Measurements from ENCODE around the gene CHST15.
"Not testable (repeated sequence)": the region's sequence is repeated elsewhere in the genome, so short reads cannot be mapped to it uniquely, and the experiment has no call there.

The CHST15 gene

DNA sequence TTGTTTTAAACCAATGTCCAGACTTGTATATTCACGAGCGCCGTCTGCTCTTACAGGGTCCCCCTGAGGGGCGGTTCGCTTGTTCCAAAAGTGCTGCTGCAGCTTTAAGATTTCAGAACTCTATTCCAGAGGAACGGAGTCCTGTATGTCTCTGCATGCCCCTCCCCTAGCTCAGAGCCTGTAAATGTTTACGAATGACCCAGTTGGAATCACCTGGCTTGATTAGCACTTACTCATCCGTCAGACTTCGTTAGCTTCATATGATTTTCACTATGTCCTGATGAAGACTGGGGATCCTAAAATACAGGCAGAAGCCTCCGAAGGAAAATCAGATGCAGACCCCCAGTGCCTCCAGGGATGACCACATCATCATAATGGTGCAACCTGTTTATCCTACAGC lies 4.5 kb upstream of the CHST15 start:
- FAIRE-seq, result no peak

DNA sequence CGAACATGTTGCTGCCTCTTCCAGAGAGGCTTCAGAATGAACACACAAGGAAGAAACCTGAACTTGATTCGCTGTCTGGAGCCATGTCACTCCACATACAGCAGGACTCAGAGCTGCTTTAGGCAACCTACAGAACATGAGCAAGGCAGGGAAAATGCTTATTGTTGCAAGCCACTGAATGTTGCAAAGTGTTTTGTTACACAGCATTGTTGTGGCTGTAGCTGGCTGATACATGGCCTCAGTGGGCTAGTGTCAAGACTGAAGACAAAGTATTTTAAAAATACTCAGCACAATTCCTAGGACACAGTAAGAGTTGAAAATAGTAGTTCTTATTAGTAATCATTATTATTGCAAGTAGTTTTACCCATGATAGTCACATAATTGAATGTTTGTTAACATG lies 3.1 kb upstream of the CHST15 start:
- no peak for FAIRE-seq

DNA sequence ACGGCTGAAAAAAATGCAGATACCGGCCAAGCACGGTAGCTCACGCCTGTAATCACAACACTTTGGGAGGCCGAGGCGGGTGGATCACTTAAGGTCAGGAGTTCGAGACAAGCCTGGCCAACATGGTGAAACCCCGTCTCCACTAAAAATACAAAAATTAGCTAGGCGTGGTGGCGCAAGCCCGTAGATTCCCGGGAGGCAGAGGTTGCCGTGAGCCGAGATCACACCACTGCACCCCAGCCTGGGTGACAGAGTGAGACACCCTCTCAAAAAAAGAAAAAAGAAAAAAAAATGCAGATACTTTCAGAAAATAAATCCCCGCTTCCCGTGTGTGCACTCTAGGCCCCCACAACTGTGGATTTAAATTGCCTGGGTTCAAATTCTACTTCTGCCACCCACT lies 2.4 kb upstream of the CHST15 start:
- FAIRE-seq, result not testable (repeated sequence)

DNA sequence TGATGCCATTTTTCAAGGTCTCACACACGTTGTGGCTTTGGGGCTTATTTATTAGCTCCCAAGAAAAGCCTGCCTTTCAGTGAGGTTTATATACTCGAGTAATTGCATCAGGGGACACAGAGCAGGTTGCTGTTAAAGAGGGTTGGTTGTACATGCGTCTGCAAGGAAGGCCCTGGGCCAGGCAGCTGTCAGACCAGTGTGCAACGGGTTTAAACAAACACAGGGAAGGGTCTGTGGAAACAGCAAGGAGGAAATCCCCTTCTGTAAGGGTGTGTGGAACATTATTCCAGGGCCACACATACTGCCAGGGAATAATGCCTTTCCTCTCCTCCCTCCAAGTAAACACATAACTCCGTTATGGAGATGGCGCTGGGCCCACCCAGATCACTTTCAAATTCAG lies 1.7 kb upstream of the CHST15 start:
- no peak for FAIRE-seq

DNA sequence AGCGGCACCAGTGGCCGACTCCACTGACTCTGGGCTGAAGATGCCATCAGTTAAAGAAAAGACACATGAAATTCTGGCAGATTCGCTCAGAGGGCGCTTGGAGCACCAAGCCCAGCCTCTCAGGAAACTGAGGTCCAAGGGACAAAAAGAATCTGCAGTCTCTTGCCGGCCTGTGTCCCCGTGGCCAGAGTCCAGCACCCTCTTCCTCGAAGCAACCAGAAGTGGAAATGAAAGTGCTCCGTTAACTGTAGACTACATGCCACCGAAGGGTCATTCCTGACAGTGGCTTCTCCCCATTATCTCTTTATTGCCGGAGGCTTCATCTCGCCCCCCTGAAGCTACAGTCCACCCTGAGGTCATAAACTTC lies 1.0 kb upstream of the CHST15 start:
- no peak for FAIRE-seq

DNA sequence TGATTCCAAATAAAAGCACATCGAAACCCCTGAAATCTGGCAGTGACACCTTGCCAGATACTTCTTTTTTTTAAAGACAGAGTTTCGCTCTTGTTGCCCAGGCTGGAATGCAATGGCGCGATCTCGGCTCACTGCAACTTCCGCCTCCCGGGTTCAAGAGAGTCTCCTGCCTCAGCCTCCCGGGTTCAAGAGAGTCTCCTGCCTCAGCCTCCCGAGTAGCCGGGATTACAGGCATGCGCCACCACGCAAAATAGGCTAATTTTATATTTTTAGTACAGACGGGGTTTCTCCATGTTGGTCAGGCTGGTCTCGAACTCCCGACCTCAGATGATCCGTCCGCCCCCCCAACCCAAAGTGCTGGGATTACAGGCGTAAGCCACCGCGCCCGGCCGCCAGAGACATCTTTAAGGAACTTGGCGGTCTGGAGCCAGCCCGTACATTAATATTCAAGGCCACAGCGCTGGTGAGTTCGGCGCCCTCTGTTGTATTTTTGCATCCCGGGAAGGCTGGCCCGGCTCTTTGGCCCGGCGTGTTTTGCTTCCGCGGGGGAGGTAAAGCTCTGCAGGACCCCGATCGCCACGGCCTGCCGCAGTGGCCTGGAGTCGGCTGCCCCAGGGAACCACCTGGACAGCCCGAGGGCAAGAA lies 498 bp upstream of the CHST15 start:
- not testable (repeated sequence) for FAIRE-seq

DNA sequence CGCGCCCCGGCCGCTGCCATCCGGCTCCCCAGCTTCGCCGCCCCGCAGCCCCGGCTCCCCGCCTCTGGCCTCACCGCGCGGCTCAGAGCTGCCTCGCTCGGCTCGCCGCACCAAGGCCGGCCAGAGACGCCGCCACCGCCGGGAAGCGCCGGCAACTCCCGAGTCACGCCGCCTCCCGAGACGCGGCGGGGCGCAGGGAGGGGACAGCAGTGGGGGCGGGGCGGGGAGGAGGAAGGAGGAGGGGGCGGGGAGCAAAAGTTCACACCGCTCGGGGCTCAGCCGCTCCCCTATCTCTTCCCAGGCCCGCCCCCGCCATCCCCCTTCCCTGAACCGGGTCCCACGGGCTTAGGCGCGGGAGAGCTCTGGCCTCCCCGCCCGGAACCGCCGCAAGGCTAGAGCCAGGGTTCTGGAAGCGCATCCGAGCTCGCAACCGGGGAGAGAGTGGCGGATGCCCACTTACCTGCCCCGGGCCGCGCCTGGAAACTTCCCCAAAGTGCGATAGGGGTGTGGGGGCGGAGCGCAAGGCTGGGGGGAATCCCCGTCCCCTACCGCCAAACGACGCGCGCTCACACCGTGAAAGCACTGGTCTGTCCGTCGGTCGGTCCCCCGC lies 1.0 kb downstream of the CHST15 start:
- FAIRE-seq, result no peak

DNA sequence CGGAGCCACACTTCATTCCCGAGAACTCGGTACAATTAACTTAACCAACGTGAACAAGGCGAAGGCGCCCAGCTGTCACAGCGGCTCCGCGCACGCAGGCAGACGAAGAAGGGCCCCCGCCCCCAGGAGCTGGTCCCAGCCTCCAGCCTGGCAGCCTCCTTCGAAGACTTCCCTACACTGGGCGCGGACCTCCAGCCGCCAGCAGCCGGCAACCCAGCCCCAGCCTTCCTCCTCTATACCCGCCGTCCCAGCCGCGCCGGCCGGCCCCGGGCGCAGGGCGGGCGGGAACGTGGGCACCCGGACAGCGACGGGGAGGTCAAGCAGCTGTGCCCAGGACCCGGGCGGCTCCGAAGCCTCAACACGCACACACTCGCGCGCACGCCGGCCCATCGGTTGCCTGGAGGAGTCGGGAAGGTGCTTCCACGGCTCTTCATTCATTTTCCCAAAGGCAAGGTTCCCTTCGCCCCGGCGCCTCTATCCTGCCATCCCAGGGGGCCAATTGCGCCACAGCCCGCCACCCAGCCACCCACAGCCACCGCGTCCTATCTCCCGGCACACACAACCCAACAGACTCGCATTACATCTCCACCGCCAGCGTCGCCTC lies 1.6 kb downstream of the CHST15 start:
- FAIRE-seq, result no peak

DNA sequence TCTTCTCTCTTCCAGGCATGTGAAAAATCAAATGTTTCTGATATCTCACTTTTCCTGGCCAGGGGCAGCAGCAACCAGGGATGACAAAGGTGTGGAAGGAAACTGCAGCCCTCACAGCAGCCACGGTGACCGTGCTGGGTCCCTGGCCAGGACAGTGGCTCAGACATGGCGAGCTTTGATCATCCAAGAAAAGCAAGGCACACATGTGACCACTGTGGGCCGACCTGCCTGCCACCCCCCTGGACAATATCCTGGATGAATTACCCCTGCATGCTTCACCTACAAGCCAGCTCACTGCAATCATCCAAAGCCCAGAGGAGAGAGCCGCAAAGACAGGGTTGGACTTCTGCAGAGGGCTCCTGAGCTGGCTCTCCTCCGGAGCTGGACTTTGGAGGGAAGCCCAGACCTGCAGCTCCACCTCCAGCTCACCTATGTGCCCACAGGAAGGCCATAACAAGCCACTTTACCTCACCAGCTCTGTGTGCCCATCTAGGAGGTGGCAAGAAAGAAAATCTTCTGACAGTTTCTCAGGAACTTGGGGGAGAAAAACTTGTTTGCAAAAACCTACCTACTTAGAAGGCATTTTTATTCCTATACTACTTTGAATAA lies 2.7 kb downstream of the CHST15 start:
- FAIRE-seq, result no peak

DNA sequence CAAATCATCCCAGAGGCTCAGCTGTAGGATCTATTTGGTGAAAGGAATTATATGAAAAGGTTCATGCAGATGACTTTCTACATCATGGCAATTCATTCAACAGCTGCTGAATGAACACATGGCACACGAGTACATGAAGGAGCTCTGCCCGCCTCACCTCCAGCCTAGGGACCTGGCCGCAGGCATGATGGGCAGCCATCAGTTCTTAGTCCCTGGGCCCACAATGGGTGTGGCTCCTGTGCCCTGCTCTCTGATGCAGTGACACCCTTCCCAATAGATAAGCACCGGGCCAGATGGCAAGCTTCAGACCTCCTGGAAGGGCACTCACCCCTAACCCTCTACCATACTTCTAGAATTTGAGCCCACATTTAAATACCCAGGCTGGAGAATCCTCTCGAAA lies 3.5 kb downstream of the CHST15 start:
- no peak for FAIRE-seq

DNA sequence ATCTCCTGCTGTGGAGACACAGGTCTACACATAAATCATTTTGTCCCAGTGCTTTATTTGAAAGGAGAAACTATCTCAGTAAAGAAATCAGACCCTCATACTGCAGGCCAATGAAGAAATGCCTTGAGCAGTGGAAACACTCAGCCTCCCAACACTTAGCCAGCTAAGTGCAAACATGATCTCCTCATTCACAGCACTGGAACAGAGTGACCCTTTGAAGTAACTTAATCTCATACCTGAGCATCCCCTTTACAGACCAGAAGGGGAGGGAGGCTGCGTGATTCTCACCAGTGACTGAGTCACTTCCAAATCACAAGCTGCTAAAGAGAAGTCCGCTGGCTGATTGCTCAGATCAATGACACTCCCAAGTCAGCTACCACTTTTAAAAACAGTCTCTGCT lies 4.5 kb downstream of the CHST15 start:
- no peak for FAIRE-seq

DNA sequence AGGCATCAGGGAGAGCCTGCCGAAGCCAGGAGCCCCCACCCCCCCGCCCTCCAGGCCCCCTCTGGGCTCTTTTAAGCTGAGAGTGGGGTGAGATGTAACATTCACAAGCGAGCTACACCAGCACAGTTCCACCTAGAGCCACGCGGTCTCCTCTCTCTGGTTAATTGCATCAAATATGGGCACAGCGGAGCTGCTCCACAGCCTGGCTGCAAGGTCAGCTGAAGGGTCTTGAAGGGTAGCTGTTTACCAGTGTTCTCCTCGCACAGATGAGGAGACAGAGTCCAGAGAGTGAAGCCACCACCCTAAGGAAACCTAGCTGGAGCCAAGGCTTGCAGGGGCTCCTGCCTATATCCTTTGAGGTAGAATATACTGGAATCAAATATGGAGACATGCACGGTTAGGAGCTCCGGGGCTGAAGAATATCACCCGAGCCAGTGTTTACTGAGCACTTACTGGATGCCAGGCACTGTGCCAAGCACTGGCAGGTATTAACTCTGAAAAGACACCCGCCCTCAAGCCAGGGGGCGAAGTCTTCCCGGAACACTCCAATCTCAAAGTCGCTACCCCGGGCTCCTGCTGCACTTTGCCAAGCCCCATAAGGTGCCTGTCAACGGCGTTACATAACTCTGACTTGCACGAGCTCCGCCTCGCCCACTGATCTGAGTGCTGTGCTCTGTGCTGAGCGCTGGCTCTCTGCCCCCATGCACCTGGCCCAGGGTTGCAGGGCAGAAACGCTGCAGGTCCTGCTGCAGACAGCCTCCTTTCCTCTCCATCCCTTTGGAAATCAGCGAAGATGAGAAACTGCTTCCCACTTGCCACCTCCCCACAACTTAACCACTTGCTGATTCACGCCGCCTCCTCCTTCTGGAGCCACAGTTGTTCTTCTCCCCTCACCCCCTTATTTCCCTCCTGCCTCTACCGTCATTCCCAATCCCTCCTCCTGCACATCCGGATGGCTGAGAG lies 5.4 kb downstream of the CHST15 start:
- no peak for FAIRE-seq

DNA sequence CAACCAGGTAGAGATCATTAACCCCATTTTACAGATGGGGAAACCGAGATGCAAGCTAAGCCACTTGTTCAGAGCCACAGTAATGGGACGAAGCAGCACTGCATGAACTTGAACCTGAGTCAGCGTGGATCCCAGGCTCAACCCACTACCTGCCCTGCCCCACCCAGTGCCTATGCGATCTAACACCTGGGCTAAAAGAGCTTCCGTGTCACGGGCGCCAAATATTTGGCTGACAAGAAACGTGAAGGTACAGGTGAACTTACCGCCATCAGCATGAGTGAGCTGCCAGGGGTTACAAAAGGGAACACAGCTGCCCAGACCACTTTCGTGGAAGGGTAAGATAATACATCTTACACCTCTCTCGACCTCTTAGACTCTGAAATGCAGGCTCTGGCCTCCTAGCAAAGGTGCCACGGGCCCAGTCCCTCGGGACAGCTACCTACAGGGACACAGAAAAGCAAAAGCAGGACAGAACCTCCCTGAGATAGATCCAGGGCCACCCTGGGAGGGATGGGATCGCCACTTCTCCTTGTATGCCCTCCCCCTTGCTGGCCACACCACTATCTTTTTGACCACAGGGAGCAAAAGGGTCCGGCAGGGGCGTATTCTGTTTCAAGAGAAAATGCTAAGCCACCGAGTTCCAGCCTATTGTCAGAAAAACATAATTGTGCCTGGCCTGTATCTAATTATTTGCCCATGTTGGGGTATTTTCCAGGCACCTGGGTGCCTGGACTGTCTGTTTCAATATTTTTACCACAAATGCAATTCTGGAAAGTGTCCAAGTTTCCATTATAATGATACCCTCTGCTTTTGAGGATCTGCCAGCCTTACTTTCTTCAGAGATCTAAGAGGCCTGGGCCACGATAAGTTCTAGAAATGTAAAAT lies 6.4 kb downstream of the CHST15 start:
- no peak for FAIRE-seq

DNA sequence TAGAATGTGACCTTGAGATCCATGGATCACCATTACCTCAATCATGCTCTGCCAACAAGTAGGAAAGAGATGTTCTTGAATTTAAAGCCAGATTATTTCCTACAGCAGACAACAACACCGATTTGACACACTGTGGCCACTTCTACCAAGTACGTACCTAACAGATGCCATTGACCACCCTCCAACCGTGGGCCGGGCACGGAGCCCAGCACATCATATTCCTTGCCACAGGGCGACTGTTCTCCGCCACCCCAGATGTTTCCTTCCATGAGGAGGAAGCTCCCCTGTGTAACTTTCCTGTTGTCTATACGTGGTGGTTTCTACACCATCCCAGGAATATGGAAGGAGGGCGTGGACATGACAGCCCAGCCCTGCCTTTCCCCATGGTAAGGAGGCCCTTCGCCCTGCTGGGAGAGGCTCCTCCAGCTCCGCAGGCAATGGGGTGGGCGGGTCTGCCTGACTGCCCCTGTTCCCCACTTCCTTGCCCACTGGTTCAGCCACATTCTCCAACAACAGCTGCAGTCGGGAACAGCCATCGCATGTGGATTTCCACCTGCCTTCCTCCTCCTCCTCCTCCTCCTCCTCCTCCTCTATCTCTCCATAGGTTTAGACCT lies 7.2 kb downstream of the CHST15 start:
- no peak for FAIRE-seq

DNA sequence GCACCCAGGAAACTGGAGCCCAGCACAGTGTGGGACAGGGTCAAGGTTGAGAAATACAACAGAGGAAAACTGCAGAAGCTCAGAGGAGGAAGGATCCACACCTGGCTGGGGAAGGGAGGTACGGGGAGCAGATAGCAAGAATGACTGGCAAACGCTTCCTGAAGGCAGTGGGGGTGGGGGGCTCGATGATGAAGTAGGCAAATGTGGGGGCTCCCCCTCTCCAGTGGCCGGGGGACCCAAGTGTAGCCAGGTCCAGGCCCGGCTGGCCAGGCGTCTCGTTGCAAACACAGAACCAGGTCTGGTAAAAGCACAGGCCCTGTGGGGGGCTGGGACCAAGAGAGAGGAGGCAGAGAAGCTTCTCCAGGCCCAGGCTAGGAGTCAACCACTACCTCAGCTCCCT lies 7.7 kb downstream of the CHST15 start:
- FAIRE-seq, result no peak

DNA sequence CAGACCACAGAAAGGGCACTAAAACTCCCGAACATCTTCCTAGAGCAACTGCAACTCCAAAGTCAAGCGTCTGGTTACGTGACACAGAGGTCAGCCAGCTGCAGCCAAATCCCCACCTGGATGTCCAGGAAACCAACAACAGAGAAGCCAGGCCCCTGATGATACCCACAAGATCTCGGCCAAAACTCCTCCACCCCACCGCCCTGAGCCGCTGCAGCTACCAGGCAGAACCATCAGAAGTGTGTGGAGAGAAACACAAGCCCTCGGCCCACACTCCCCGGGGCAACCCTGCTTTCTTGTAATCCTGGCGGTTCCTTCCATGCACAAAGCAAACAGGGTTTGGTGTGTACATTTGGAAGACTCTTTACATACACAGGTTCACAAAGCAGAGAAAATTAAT lies 8.7 kb downstream of the CHST15 start:
- FAIRE-seq, result no peak

DNA sequence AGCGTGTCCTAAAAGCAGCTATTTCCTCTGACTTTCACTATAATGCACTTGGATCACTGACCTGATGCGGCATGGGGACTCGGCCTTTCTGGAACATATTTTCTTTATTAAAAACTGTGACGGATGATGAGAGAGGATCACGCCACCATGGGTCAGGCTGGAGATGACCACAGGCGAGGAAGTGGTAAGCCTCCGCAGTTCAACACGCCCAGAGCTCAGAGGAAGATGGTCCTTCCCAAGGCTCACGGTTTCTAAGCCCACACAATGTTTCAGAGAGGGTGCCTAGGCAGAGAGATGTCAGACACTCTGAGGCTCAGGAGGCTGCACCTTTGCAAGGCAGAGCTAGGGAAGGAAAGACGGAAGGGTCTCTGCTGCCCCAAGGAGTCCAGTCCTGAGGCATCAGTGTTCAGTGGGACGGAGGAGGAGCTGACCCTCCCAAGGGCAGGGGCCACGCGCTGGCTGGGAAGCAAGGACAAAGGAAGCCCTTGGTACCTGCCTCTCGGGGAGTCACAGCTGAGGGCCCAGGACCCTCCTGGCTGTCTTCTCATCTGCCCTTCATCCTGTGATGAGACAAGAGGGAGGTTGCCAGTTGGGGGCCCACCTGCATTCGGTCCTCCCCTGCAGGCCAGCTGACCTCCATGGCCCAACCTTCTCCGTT lies 9.5 kb downstream of the CHST15 start:
- no peak for FAIRE-seq

DNA sequence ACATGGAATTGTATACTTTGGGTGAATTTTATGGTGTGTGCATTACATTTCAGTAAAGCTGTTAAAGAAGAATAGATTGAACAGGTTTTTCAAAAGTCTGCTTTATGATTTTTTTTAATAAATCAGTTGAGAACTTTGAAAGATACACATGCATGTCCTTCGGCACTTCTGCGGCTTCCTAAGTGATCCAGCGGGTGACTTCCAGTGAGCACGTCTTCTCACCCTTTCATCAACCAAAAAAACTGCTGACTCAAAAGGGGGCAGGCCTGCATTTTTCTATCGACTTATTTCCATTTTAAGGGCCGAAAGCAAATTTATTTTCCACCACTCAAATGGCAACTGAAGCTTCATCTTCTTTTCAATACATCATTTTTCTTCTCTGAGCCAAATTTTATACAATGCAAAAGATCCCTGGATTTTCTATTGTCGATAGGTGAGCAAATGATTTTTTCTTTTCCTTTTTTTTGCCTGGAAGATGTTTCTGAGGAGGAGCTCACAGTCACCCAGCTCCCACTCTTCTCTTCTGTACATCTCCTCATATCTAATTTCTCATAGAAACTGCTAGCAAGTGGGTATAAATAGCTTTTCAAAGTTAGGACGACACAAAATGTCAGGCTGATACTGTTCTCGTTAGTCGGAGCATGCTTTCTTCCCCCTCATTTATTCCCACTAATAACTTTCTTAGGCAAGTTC lies 10.2 kb downstream of the CHST15 start:
- FAIRE-seq, result no peak

DNA sequence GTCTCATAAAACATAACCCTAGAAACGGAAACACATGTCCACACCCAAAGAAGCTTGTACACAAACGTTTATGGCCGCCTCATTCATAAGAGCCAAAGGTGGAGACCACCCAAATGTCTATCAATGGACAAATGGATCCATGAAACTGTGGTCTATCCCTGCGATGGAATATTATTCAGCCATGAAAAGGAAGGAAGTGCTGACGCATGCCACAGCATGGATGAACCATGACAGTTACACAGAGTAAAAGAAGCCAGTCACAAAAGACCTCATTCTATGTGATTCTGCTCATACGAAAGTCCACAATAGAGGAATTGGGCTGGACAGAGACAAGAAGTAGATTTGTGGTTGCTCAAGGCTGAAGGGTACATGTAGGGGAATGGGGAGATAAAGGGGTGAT lies 10.8 kb downstream of the CHST15 start:
- FAIRE-seq, result no peak

DNA sequence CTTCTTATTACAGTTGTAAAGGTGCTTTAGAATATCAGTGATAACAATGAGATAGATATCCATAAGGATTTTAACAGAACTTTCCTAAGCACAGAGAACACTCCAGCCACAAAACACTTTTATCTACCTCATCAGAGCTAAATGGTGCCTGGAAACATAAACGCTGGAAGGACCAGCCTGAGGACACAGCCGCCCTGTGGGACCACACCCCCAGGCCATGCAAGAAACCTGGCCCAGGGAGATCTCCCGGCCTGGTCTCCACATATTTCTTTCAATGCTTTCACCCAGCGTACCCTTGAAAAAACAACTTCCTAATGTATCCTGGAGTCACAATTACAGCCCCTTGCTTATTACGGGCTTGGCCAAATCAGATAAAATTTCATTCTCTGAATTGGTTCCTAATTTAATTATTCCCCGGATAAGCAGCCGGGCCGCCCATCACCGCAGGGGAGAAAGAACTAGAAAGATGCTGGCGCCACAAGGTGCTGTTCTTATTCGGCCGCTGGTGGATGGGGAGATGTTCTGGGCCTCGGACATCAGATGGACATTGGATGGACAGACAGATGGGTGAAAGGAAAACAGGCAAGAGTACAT lies 11.8 kb downstream of the CHST15 start:
- FAIRE-seq, result no peak
